Left renal cortex interstitium (tissue), 4 donors: Measurements from ENCODE around the gene EFNA2. TPM values are rescaled to one million over a fixed set of nuclear protein-coding genes. Genes with fewer than 3 reads are reported as not detected.

ENCODE experiments used
- DNase-seq, 4 donors: peaks; one replicate each; pipeline ENCODE4 v3.0.0-alpha.2; 2013; ENCODE audit warnings: low read depth in 4 of 4, low spot score in 2 of 4, missing footprints in 1 of 4
- polyA plus RNA-seq, 4 donors: library from polyadenylated mRNA; unstranded; fragments of 120-200 nt; gene quantifications; one replicate each; pipeline ENCODE4 v1.2.1, GENCODE V29; 2013; ENCODE audit not compliant: insufficient read length in 4 of 4

Gene EFNA2
- polyA plus RNA-seq, 4 donors = 1.8 to 5.8 (median 4.3) TPM

DNA sequence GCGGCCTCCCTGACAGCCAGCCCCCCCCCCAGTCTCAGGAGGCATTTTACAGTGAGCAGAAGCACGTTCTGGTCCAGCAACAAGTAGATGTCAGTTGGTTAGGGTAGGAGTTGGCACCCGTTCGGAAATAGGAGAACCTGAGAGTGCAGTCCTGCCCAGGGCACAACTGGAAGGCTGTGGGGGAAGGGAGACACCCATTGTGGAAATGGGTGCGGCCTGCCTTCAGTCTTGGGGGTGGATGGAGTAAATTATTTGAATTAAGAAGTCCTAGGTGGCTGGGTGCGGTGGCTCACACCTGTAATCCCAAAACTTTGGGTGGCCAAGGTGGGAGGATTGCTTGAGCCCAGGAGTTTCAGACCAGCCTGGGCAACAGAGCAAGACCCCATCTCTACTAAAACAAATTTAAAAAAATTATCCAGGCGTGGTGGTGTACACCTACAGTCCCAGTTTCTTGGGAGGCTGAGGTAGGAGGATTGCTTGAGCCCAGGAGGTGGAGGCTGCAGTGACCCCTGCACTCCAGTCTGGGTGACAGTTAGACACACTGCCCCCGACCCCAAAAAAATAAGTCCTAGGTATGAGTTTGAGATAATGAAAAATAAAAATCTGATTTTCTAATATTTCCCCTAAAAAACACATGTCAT lies 15.3 kb upstream of the EFNA2 start:
- DNase-seq = no peak

DNA sequence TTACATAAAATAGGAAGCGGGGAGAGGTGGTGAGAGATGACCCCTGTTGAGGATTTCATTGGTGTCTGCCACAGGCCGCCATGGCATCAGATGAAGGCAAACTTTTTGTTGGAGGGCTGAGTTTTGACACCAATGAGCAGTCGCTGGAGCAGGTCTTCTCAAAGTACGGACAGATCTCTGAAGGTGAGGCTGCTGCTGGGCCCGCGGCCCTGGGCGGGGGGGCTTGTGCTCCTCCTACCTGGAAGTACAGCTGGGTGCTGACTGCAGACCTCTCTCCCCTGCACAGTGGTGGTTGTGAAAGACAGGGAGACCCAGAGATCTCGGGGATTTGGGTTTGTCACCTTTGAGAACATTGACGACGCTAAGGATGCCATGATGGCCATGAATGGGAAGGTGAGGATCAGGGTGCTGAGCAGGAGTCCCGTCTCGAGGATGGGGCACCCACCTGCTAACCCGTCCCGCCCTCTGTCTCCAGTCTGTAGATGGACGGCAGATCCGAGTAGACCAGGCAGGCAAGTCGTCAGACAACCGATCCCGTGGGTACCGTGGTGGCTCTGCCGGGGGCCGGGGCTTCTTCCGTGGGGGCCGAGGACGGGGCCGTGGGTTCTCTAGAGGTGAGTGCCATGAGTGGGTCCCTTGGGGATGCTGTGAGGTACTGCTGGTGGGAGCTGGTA lies 14.7 kb upstream of the EFNA2 start:
- no peak for DNase-seq

DNA sequence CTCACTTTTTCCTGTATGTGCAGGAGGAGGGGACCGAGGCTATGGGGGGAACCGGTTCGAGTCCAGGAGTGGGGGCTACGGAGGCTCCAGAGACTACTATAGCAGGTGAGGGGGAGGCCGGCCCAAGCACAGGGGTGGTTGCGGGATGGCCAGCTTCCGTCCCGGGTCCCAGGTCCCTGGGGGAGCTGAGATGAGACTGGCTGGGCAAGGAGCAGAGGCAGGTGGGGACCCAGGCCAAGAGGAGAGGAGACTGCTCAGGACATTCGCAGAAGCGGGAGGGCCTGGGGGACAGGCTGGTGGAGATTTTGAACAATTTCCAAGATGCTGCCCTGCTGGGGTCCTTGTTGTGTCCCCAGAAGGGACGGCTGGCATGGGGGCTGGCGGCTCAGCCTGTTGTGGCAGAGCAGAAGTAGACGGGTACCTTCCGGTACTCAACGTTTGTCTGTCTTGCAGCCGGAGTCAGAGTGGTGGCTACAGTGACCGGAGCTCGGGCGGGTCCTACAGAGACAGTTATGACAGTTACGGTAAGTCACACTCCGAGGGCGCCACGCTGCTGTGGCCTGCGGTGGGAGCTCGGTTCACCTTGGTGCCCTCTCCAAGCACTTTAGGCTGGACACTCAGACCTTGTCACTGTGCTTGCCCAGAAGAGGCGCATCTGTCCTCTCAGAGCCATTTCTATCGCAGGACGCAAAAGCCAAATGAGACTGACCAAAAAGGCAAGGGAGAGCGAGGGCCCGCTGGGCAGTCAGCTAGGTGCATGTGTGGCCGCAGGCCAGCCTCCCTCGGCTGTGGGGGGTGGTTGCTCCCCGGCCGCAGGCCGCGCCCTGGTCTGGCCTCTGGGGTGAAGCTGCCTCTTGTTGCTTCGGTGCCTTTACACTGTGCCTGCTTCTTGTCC lies 13.9 kb upstream of the EFNA2 start:
- no peak for DNase-seq

DNA sequence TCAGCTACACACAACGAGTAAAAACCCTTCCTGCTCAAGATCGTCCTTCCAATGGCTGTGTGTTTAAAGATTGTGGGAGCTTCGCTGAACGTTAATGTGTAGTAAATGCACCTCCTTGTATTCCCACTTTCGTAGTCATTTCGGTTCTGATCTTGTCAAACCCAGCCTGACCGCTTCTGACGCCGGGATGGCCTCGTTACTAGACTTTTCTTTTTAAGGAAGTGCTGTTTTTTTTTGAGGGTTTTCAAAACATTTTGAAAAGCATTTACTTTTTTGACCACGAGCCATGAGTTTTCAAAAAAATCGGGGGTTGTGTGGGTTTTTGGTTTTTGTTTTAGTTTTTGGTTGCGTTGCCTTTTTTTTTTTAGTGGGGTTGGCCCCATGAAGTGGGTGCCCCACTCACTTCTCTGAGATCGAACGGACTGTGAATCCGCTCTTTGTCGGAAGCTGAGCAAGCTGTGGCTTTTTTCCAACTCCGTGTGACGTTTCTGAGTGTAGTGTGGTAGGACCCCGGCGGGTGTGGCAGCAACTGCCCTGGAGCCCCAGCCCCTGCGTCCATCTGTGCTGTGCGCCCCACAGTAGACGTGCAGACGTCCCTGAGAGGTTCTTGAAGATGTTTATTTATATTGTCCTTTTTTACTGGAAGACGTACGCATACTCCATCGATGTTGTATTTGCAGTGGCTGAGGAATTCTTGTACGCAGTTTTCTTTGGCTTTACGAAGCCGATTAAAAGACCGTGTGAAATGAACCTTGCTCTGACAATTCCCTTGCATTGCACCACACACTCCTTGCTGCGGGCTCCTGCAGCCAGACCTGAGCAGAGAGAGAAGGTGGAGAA lies 13.0 kb upstream of the EFNA2 start:
- no peak for DNase-seq

DNA sequence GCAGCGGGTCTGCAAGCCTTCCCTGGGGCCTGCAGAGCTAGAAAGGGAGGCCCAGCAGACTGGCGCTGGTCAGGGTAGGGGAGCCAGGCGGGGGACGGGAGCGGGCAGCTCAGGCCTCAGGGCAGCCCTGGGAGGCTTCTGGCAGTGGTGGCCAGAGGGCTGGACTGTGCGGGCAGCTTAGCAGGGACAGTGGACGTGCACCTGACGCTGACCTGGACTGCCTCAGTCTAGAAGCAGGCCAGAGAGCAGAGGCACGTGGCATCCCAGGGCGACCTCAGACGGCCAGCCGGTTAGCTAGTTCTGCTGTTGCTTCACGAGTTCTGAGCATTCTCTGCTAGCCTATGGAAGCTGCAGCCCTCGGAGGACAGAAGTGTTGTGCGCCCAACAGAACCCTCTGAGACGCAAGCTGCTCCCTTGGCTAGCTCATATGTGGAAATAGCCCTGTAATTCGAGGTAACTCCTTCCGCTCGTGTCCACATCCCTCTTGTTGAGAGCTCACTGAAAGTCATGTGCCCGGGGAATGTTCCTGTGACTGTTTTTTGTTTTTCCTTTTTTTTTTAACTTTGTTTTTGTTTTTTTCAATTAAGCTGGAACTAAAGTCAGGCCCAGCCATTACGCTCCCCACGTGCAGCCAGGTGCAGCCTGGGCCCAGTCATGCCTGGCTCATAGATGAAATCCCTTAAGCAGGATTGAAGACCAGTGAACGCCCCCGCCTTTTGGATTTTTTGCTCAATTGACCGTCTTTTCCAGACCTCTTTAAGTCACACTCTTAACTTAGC lies 12.2 kb upstream of the EFNA2 start:
- DNase-seq = no peak

DNA sequence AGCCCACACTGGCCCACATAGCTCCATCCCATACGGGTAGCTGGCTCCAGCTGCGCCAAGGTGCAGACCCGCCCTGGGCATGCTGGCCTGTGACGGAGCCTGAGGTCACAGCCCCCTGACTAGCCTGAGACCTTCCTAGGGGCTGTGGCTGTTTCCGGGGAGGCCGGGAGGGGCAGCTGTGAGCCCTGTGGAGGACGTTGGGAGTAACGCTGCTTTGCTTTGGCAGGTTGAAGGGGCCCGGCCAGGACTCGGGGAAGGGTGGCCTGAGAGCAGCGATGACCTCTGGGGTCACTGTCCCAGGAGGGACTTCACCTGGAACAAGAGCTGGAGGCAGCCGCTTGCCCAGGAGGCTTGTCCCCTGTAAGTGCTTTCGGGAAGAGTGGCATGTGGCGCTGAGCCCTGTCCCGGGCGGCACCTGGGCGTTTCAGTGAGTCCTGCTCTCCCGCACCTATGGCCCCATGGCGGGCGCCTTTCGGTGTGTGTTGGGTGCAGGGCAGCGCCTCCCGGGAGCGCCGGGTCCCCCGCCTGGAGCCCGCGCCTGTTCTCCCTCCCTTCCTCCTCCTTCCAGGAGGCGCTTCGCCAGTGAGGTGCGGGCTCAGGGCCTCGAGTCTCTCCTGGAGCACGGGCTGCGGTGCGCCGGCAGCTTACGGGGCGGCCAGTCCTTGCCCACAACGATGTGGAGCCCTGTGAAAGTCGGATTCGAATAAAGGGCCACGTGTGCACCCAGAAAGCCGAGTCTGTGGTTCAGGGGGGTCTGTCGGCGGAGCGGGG lies 11.4 kb upstream of the EFNA2 start:
- no peak for DNase-seq

DNA sequence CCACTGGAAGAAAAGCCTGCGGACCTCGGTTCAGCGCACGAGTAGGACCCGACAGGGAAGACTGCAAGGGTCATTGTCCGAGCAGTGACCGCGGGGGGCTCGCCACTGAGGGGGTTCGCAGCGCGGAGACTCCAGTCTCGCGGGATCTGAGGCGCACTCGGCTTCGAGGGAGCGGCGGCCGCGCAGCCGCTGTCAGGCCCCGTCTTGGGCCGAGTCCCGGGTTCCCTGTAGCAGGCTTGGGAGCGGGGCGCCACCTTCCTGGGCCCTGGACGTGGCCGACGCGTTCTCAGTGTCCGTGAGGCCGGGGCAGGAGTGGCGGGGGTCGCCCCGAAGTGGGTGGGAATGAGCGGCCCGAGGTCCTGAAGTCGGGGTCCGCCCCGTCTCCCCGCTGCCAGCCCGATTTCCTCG lies 10.8 kb upstream of the EFNA2 start:
- no peak for DNase-seq

DNA sequence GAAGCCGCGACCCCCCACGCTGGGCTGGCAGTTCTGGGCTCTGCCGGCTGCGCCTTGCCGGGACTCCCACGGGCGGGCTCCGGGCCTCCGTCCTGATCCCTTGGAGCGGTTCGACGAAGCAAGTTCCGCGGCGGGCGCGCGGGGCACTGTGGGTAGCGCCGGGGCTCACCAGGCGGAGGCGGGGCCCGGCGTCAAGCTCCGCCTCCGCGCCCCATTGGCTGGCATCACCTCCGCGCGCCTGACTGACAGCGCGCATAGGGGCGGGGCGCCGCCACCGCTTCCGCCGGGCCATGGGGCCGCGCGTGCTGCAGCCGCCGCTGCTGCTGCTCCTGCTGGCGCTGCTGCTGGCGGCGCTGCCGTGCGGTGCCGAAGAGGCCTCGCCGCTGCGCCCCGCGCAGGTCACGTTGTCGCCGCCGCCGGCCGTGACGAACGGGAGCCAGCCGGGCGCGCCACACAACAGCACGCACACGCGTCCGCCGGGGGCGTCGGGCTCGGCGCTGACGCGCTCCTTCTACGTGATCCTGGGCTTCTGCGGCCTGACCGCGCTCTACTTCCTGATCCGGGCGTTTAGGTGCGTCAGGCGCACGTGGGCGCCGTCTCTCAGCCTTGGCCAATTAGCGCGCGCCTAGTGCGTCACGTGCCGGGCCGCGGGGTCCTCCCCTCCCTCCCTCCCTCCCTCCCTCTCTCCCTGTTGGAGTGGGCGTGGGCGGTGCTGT lies 10.3 kb upstream of the EFNA2 start, which contains the start of gene FAM174C:
TSS of gene FAM174C (plus strand) at position 271 of the 716 bp plus-strand sequence. CDS start at position 291, 20 bp downstream.
- DNase-seq = peak in 2 of 4 donors; percentile 84 to 91

DNA sequence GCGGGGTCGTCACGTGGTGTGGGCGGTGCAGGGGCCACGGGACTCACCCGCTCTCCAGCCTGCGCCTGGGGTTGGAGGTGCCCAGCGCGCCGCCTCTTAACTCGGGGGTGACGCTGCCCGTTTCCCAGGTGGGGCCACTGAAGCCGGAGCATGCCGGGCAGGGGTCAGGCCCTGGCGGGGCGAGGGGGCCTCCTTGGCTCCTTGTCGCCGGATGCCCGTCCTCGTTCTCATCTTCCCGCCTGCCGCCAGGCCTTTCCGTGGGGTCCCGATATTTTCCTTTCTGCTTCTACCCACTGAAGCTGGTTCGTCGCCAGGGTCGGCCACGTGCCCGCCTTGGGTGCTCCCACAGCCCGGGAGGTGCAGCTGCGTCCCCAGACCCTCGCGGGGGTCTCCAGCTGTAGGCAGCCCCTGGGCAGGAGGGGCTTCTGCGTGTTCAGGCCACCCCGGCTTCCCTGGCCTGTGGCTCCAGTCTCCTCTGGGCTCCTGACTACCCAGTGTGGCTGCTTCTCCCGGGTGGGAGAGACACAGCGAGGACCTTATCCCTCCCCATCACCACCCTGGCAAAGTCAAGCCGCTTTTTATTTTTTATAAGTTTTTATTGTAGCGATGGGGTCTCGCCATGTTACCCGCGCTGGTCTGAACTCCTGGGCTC lies 9.6 kb upstream of the EFNA2 start:
- no peak for DNase-seq

DNA sequence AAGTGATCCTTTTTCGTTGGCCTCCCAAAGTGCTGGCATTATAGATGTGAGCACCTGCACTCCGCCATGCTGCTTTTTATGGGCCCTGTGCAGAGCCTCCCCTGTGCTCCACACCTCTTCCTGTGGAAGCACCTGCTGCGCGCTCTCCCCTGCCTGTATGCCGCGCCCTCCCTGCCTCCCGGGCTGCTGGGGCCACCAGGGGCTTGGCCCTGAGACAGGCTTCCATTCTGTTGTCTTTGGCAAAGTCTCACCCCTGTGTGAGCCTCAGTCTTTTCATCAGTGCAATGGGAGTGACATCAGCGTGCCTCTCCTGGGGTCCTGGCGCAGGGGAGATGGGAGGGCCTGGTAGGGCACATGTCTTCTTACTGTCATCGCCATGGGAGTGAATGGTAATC lies 9.0 kb upstream of the EFNA2 start:
- DNase-seq = no peak

DNA sequence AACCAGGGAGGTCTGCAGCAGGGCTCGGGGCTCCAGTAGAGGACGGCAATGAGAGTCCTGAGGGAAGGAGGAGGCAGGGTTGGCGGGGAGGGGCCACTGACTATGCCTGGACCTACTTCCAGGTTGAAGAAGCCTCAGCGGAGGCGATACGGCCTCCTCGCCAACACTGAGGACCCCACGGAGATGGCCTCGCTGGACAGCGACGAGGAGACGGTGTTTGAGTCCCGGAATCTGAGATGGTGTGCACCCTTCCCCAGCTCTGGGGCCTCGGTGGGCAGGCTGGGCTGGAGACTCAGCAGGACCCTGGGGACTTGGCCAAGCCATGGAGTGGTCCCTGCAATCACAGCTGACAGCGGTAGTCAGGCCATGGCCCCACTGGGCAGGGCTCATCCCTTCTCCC lies 8.6 kb upstream of the EFNA2 start:
- DNase-seq = no peak

DNA sequence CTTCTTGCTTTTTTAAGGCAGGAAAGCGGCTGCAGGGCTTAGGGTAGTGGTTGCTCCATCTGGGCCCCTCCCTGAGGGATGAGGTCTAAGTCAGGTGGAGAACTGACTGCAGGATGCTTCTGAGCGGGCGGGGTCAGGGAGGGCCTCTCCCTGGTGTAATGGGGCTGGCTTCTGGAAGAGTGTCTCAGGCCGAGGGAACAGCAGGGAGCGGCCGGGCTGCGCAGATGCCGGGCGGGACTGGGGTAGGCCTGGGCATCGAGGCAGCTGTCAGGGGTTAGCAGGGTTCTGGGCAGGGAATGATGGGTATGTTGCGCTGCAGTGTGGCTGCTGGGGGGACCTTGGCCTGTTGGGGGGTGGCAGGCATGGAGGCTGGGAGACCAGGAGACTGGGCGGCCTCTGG lies 7.6 kb upstream of the EFNA2 start:
- no peak for DNase-seq

DNA sequence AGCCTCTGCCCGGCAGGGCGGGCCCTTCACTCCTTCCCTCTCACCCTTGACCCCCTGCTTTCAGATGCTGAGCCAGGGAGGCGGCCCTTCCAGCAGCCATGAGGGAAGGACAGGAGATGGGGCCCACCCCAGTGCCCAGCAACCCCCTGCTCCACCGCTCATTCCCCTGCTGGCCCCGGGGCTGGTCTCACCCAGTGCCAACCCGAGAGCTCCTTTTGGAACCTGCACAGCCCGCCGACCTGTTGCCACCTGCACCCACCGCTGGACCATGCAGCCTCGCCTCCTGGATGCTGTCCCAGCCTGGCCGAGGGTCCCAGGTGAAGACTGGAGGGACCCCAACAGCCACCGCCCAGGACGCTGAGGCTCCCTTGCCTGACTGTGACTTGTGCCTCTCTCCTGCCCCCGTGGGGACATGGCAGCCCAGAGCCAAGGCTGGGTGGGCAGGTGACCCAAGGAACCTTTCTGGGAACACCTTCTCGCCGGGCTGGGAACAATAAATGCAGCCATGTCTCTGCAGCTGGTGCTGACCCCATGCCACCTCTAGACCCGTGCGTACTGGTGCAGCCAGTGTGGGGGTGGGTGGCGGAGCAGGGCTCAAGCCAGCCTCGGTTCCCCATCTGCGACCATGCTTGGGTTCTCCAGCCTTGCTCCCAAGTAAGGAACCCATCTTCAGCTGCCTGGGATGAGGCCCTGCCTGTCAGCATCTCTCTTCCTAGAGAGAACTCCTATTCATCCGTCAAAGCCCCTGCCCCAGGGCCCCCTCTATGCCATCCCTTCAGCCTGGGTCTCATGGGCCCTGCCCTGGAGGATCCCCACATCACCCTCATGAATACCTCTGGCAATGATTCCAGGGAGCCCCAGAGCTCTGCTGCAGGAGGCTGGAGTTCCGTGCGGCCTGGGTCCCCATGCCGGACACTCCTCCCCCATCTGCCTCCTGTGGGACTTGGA lies 6.7 kb upstream of the EFNA2 start:
- DNase-seq = no peak

DNA sequence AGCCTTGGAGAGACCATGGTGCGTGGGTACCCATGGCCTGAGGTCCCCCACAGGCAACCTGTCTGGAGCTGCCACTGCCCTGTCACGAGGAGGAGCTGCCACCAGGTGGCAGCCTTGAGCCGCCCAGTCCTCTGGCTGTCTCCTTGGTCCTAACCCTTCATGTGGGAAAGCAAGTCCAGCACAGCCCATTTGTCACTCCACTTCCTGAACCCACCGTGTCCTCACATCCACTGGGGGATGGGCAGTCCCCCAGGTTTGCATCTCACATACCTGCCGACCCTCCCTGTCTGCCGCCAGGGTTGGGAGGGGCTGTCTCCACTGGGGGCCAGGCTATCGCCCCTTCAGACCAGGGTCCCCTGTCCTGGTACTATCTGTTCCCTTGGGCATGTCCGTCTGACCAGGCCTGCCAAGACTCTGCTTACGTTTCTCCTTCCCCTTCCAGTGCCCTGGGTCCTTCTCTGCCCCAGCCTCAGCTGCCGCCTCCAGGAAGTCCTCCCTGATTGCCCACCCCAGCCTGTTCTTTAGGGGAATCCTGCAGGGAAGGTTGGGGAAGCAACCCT lies 5.8 kb upstream of the EFNA2 start:
- no peak for DNase-seq

DNA sequence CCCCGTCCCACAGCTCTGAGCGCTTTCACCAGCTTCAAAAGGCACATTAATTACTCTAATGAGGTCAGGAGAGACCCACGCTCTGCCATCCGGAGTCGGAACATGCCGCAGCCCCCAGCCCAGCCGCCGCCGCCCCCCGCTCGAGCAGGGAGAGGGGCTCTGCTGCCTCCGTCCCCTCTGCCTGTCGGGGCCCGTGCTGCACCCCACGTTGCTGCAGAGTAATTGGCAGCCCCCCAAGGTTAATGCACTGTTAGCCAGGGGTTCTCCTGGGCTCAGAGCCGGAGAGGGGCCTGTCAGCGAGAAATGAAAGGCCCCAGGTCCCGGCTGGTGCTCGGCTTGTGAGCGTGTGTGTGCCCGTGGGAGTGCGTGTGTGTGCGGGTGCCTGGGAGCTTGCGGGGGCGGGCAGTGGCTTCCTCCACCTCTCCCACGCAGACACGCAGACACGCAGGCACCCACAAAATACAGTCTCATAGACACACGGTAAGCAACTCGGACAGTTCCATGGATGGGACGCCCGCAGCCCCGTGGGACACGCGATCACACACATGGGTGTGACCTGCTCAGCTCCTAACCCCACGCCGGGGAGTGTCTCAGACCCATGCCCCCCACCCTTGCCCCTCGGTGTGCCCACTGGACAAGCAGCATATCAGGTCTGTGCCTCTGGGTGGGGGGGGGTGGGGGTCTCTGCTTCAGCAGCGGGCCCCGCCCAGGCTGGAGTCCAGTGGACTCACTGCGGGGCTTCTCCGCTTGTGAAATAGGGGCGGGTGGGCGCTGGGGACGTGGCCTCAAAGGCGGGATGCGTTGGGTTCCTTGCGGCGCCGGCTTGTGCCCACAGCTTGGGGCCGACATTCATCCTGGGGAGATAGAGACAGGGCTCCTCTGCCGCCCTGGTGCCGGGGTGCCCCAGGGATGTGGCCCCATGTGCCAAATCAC lies 4.8 kb upstream of the EFNA2 start:
- DNase-seq = no peak
